GM23338 (cell line): Measurements from ENCODE around the gene DLG5. TPM values are rescaled to one million over a fixed set of nuclear protein-coding genes. Genes with fewer than 3 reads are reported as not detected.

Source experiments
- ATAC-seq: fragments of 200-7000 bp; cut with Tn5 transposase; 3 replicates; pipeline ENCODE4 v1.9.1; 2020
- DNase-seq: peaks from one replicate; pipeline ENCODE4 v3.0.0-alpha.2; 2015; ENCODE audit warnings: low spot score
- H2AFZ ChIP-seq: fragments of 200-600 bp; sonication (generic); 2 replicates; pipeline ENCODE4 v1.8.0; 2016; ENCODE audit warnings: antibody characterized with exemption, mild to moderate bottlenecking, moderate library complexity
- H3F3A ChIP-seq: fragments of 200-600 bp; sonication (generic); replicated peaks from 2 replicates; pipeline ENCODE4 v1.8.0; 2017; ENCODE audit warnings: antibody characterized with exemption, mixed run types, low read depth
- H3K27ac ChIP-seq: fragments of 200-600 bp; sonication (generic); 2 replicates; pipeline ENCODE4 v1.6.1; 2016; ENCODE audit warnings: low read depth
- H3K27me3 ChIP-seq: fragments of 200-600 bp; sonication (generic); 2 replicates; pipeline ENCODE4 v1.8.0; 2016; ENCODE audit warnings: mild to moderate bottlenecking, mixed run types, moderate library complexity; ENCODE audit not compliant: insufficient read depth
- H3K36me3 ChIP-seq: fragments of 200-600 bp; sonication (generic); 2 replicates; pipeline ENCODE4 v1.8.0; 2016; ENCODE audit warnings: mild to moderate bottlenecking; ENCODE audit not compliant: insufficient read depth
- H3K4me1 ChIP-seq: fragments of 200-600 bp; sonication (generic); 2 replicates; pipeline ENCODE4 v1.8.0; 2016; ENCODE audit warnings: mild to moderate bottlenecking, moderate library complexity; ENCODE audit not compliant: insufficient read depth
- H3K4me2 ChIP-seq: fragments of 200-600 bp; sonication (generic); 2 replicates; pipeline ENCODE4 v1.7.1; 2017; ENCODE audit warnings: mixed run types
- H3K4me3 ChIP-seq: fragments of 200-600 bp; sonication (generic); 2 replicates; pipeline ENCODE4 v1.6.1; 2016; ENCODE audit warnings: mixed run types
- H3K79me2 ChIP-seq: fragments of 200-600 bp; sonication (generic); replicated peaks from 2 replicates; pipeline ENCODE4 v1.8.0; 2017; ENCODE audit warnings: mild to moderate bottlenecking; ENCODE audit not compliant: insufficient read depth
- H3K9me2 ChIP-seq: fragments of 200-600 bp; sonication (generic); 2 replicates; pipeline ENCODE4 v1.8.0; 2017; ENCODE audit not compliant: insufficient read depth
- H4K20me1 ChIP-seq: fragments of 200-600 bp; sonication (generic); replicated peaks from 2 replicates; pipeline ENCODE4 v1.8.0; 2017; ENCODE audit warnings: mild to moderate bottlenecking; ENCODE audit not compliant: insufficient read depth
- H3K27ac Mint-ChIP-seq: 2 replicates; pipeline ENCODE4 v1.8.0; 2020; ENCODE audit warnings: inconsistent platforms, mild to moderate bottlenecking, moderate library complexity, mixed read lengths
- H3K27me3 Mint-ChIP-seq: 3 replicates; pipeline ENCODE4 v1.8.0; 2022; ENCODE audit warnings: low read depth, mild to moderate bottlenecking, moderate library complexity, mixed read lengths, inconsistent platforms; ENCODE audit not compliant: insufficient read depth, poor library complexity
- H3K36me3 Mint-ChIP-seq: 3 replicates; pipeline ENCODE4 v1.8.0; 2021; ENCODE audit warnings: low read depth, mild to moderate bottlenecking, inconsistent platforms, moderate library complexity, mixed read lengths
- H3K4me1 Mint-ChIP-seq: 3 replicates; pipeline ENCODE4 v1.8.0; 2020; ENCODE audit warnings: mild to moderate bottlenecking, inconsistent platforms, mixed read lengths
- H3K4me3 Mint-ChIP-seq: 3 replicates; pipeline ENCODE4 v1.8.0; 2021; ENCODE audit warnings: moderate library complexity, mild to moderate bottlenecking, inconsistent platforms, mixed read lengths
- H3K9me3 Mint-ChIP-seq: 3 replicates; pipeline ENCODE4 v1.8.0; 2020; ENCODE audit warnings: moderate library complexity, mild to moderate bottlenecking, inconsistent platforms, mixed read lengths
- CREB1 ChIP-seq: fragments of 250-450 bp; sonication (Bioruptor Pico); IDR thresholded peaks from 2 replicates; pipeline ENCODE4 v1.5.0; 2020; ENCODE audit warnings: low read depth, mild to moderate bottlenecking, moderate library complexity
- CTCF ChIP-seq, 2 experiments: fragments of 200-600 bp in 1 of 2; sonication (generic) in 1 of 2; conservative IDR thresholded peaks; 2 replicates each; pipeline versions ENCODE4 v1.5.1 to v1.6.1; 2016 to 2017; ENCODE audit warnings: antibody characterized with exemption in 2 of 2, low read depth in 2 of 2, mild to moderate bottlenecking in 2 of 2, moderate library complexity in 1 of 2
- ETS1 ChIP-seq: IDR thresholded peaks from 2 replicates; pipeline ENCODE4 v1.6.1; 2016; ENCODE audit warnings: antibody characterized with exemption
- EZH2 ChIP-seq: fragments of 200-600 bp; sonication (generic); IDR thresholded peaks from one replicate; pipeline ENCODE4 v1.8.0; 2017; ENCODE audit warnings: antibody characterized with exemption, mild to moderate bottlenecking, low read depth; ENCODE audit not compliant: unreplicated experiment
- EZH2phosphoT487 ChIP-seq: fragments of 200-600 bp; sonication (generic); IDR thresholded peaks from one replicate; pipeline ENCODE4 v1.8.1; 2018; ENCODE audit warnings: antibody characterized with exemption; ENCODE audit not compliant: unreplicated experiment
- JUNB ChIP-seq: IDR thresholded peaks from one replicate; pipeline ENCODE4 v1.6.1; 2016; ENCODE audit warnings: antibody characterized with exemption; ENCODE audit not compliant: unreplicated experiment
- NANOG ChIP-seq: IDR thresholded peaks from 2 replicates; pipeline ENCODE4 v1.6.1; 2016; ENCODE audit warnings: antibody characterized with exemption, borderline replicate concordance
- POLR2AphosphoS5 ChIP-seq: IDR thresholded peaks from 2 replicates; pipeline ENCODE4 v1.6.1; 2016; ENCODE audit warnings: antibody characterized with exemption, low read depth
- REST ChIP-seq: IDR thresholded peaks from one replicate; pipeline ENCODE4 v1.6.1; 2018; ENCODE audit warnings: antibody characterized with exemption; ENCODE audit not compliant: unreplicated experiment
- STAT1 ChIP-seq: IDR thresholded peaks from one replicate; pipeline ENCODE4 v1.6.1; 2016; ENCODE audit warnings: antibody characterized with exemption; ENCODE audit not compliant: unreplicated experiment
- ZNF114 ChIP-seq: fragments of 250-450 bp; sonication (Bioruptor Pico); IDR thresholded peaks from 2 replicates; pipeline ENCODE4 v1.5.0; 2020; ENCODE audit warnings: mild to moderate bottlenecking, moderate library complexity
- ZNF331 ChIP-seq: fragments of 250-450 bp; sonication (Bioruptor Pico); IDR thresholded peaks from 2 replicates; pipeline ENCODE4 v1.5.0; 2020; ENCODE audit warnings: low read depth, mild to moderate bottlenecking, moderate library complexity
- ZNF462 ChIP-seq: fragments of 250-450 bp; sonication (Bioruptor Pico); IDR thresholded peaks from 2 replicates; pipeline ENCODE4 v1.5.0; 2020; ENCODE audit warnings: mild to moderate bottlenecking, moderate library complexity
- polyA plus RNA-seq: library from polyadenylated mRNA; unstranded; fragments of >200 nt; fragmentation: Nextera tagmentation; extraction: Ambion mirVana; gene quantifications from 2 replicates; pipeline ENCODE4 v1.2.1, GENCODE V29; 2016
- total RNA-seq: library from RNA; depleted of rRNA; stranded (reverse); fragments of >200 nt; shearing (Covaris generic); gene quantifications from 2 replicates; pipeline ENCODE4 v1.2.3, GENCODE V29; 2014

Gene DLG5
- total and polyA plus RNA-seq, 2 experiments from 2014 or later, result 7.4 to 66.6 TPM

- no peaks in the 10 kb centered on the region for H4K20me1 ChIP-seq
- H3F3A ChIP-seq, result peaks cover 25% of the 10 kb centered on the region
- 0 out of 2 replicates have a peak overlapping the region, but pooled peaks have one; percentile 69 for H3K27ac ChIP-seq
- no peaks in the 10 kb centered on the region; the same call in 2 of the 3 replicates for H3K9me3 Mint-ChIP-seq
- H3K9me2 ChIP-seq, result no peaks in the 10 kb centered on the region
- H3K36me3 Mint-ChIP-seq, result peaks cover 6% of the 10 kb centered on the region; the same call in 2 of the 3 replicates
- H3K4me3 Mint-ChIP-seq, result no peak overlapping the region
- TF ChIP-seq CREB1 (CRISPR knock-in tag), result no peak
- TF ChIP-seq STAT1, result no peak
- no peak for TF ChIP-seq EZH2phosphoT487
- no peak for TF ChIP-seq ZNF331 (CRISPR knock-in tag)
- no peak for TF ChIP-seq ZNF114
- TF ChIP-seq ETS1, result no peak
- TF ChIP-seq JUNB, result no peak
- TF ChIP-seq CTCF (conservative IDR thresholded peaks at IDR 0.05; ENCODE audit: low read depth in 2 of 2), result no peak
- TF ChIP-seq ZNF462, result no peak
- TF ChIP-seq EZH2, result no peak
- TF ChIP-seq NANOG, result no peak
- TF ChIP-seq REST, result no peak
- no peak for TF ChIP-seq POLR2AphosphoS5
- H2AFZ ChIP-seq, result no peak overlapping the region
- no peak for DNase-seq
- ATAC-seq, result no peak
- no peaks in the 10 kb centered on the region for H3K27me3 ChIP-seq
- H3K4me3 ChIP-seq, result no peak overlapping the region
- peaks cover 71% of the 10 kb centered on the region for H3K4me1 Mint-ChIP-seq
- H3K27me3 Mint-ChIP-seq, result peaks cover 17% of the 10 kb centered on the region
- peak overlapping the region; percentile 72 for H3K27ac Mint-ChIP-seq
- H3K4me1 ChIP-seq, result peaks cover 45% of the 10 kb centered on the region
- 0 out of 2 replicates have a peak overlapping the region, but pooled peaks have one; percentile 55 for H3K4me2 ChIP-seq
- H3K79me2 ChIP-seq, result peaks cover 82% of the 10 kb centered on the region
- H3K36me3 ChIP-seq, result no peaks in the 10 kb centered on the region
Observed at GRCh38 chr10:77881636-77882035, 44.9 kb downstream of the DLG5 start.
